Left lung (tissue), 10 donors: ENCODE results near the gene DGKI. TPM values are rescaled to one million over a fixed set of nuclear protein-coding genes. Genes with fewer than 3 reads are reported as not detected.

Experiments
- ATAC-seq: fragments of 200-7000 bp; cut with Tn5 transposase; one replicate; pipeline ENCODE4 v1.9.1; 2020; ENCODE audit warnings: moderate library complexity
- DNase-seq, 4 donors: peaks; one replicate each; pipeline ENCODE4 v3.0.0-alpha.2; 2013 to 2020
- H3K27ac ChIP-seq, 2 donors: fragments of 200-600 bp; sonication (generic) in 1 of 2; one replicate each; pipeline versions ENCODE4 v1.5.0 to v1.8.0; 2020 to 2021
- H3K27me3 ChIP-seq, 2 donors: fragments of 200-600 bp; sonication (generic) in 1 of 2; one replicate each; pipeline versions ENCODE4 v1.5.0 to v1.8.0; 2020 to 2021
- H3K36me3 ChIP-seq, 2 donors: fragments of 200-600 bp; sonication (generic) in 1 of 2; one replicate each; pipeline versions ENCODE4 v1.5.0 to v1.8.0; 2020 to 2021
- H3K4me1 ChIP-seq, 2 donors: fragments of 200-600 bp; one replicate each; pipeline ENCODE4 v1.8.0; 2021
- H3K4me3 ChIP-seq, 2 donors: fragments of 200-600 bp; sonication (generic) in 1 of 2; one replicate each; pipeline versions ENCODE4 v1.5.0 to v1.8.0; 2020 to 2021; ENCODE audit warnings: mild to moderate bottlenecking in 1 of 2
- H3K9me3 ChIP-seq, 2 donors: fragments of 200-600 bp; sonication (generic) in 1 of 2; one replicate each; pipeline versions ENCODE4 v1.5.0 to v1.8.0; 2020 to 2021
- CTCF ChIP-seq, 2 donors: fragments of 200-600 bp; sonication (generic) in 1 of 2; IDR thresholded peaks; one replicate each; pipeline versions ENCODE4 v1.5.0 to v1.8.0; 2021; ENCODE audit warnings: antibody characterized with exemption in 2 of 2
- intact Hi-C, 2 donors: fragments of 100-400 bp; cut with DNase I; formaldehyde crosslinking; loops; one replicate each; pipeline versions ENCODE4 v1.11.2 to v1.14.2; 2022
- polyA plus RNA-seq, 6 donors: library from polyadenylated mRNA; unstranded; fragments of 120-200 nt; gene quantifications; one replicate each; pipeline ENCODE4 v1.2.1, GENCODE V29; 2013; ENCODE audit not compliant: insufficient read length in 6 of 6
- total RNA-seq, 2 donors: library from RNA; stranded (reverse); fragmentation: NEBNext Ultra II Directional; extraction: Animal tissue kit (Norgen Biotek cat#: 25700); gene quantifications; one replicate each; pipeline ENCODE4 v1.2.1, GENCODE V29; 2021
- donor health status: DM: no; HTN: yes; CAD: no.
- donor health status: DM: no; HTN: no; CAD: no.

Gene DGKI
- total and polyA plus RNA-seq, 8 donors = 0.34 to 1.4 (median 0.50) TPM

DNA sequence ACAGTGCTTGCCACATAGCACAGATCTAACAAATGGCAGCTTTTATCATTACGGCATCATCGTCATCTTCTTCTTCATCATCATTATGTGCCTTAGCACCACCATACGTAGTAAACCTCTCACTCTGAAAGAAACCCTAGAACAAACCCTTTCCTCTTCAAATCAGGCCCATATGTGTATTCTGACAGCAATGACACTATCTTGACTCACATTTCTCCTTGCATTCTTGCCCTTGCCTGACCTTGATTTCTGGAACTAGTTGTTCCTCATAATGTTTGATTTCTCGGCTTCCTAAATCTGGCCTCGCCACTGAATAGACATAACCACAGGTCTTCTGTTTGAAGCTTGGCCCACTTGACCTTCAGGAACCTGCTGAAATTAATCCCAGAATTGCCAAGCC lies 115.3 kb downstream of the DGKI start:
- Histone ChIP-seq H3K9me3 (no peaks in the 10 kb centered on the region), H3K36me3 (no peaks in the 10 kb centered on the region), H3K27me3 (no peaks in the 10 kb centered on the region), H3K4me3 (no peak overlapping the region), H3K27ac (no peak overlapping the region), H3K4me1 (no peaks in the 10 kb centered on the region)
- TF ChIP-seq CTCF (IDR thresholded peaks at IDR 0.05) = no peak
- intact Hi-C loops = no loop called here
- ATAC-seq (no peak), DNase-seq (no peak)

DNA sequence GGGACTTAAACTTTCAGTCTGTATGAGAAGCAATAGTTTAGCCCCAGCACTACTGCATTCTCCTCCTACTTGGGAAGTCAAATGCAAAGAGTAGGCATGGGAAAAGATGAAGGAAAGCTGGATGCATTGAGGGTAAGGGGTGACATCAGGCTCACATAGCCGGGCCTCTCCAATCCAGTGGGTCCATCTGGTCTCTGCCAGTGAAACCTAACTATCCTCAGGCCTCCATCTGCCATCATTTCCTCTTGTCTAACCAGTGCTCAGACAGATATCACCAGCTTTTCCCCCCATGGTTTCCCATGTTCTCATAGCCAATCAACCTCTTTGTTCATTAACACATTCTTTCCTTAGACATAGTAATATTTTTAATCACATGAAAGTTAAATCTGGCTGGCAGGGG lies 118.3 kb downstream of the DGKI start:
- Histone ChIP-seq H3K27me3 (no peaks in the 10 kb centered on the region), H3K4me1 (no peaks in the 10 kb centered on the region), H3K4me3 (no peak overlapping the region), H3K9me3 (no peaks in the 10 kb centered on the region), H3K27ac (no peak overlapping the region), H3K36me3 (no peaks in the 10 kb centered on the region)
- DNase-seq = no peak
- no peak for TF ChIP-seq CTCF (IDR thresholded peaks at IDR 0.05)
- intact Hi-C loops = no loop called here
- ATAC-seq = no peak

GRCh38 chr7:137727413-137727812 lies 119.4 kb downstream of the DGKI start:
- Histone ChIP-seq H3K27me3 (no peaks in the 10 kb centered on the region), H3K9me3 (no peaks in the 10 kb centered on the region), H3K4me1 (no peaks in the 10 kb centered on the region), H3K4me3 (no peak overlapping the region), H3K27ac (no peak overlapping the region), H3K36me3 (no peaks in the 10 kb centered on the region)
- DNase-seq = no peak
- TF ChIP-seq CTCF (IDR thresholded peaks at IDR 0.05) = no peak
- intact Hi-C loops = no loop called here
- no peak for ATAC-seq

- DNase-seq = no peak
- Histone ChIP-seq H3K4me1 (no peaks in the 10 kb centered on the region), H3K4me3 (no peak overlapping the region), H3K36me3 (no peaks in the 10 kb centered on the region), H3K27me3 (no peaks in the 10 kb centered on the region), H3K9me3 (no peaks in the 10 kb centered on the region), H3K27ac (no peak overlapping the region)
- TF ChIP-seq CTCF (IDR thresholded peaks at IDR 0.05) = no peak
- intact Hi-C loops = no loop called here
- no peak for ATAC-seq
Measured at GRCh38 chr7:137718355-137718754, 128.4 kb downstream of the DGKI start.

- TF ChIP-seq CTCF (IDR thresholded peaks at IDR 0.05) = no peak
- intact Hi-C loops = no loop called here
- Histone ChIP-seq H3K36me3 (no peaks in the 10 kb centered on the region), H3K27ac (no peak overlapping the region), H3K4me1 (no peaks in the 10 kb centered on the region), H3K9me3 (no peaks in the 10 kb centered on the region), H3K27me3 (no peaks in the 10 kb centered on the region), H3K4me3 (no peak overlapping the region)
- DNase-seq (no peak), ATAC-seq (no peak)
Measured at GRCh38 chr7:137717811-137718271, 128.9 kb downstream of the DGKI start.
